Caco-2 (cell line): ENCODE measurements around the gene FPGS. TPM values are rescaled to one million over a fixed set of nuclear protein-coding genes. Genes with fewer than 3 reads are reported as not detected.

ENCODE experiments used
- BruUV-seq: library from RNA; stranded (reverse); fragments of 400-500 nt; replicated peaks from 2 replicates; lab custom pipeline; 2021; lab: Mats Ljungman, UMichigan
- CTCF ChIA-PET: fragments of 300-600 bp; sonication (Branson Sonifier 250); formaldehyde crosslinking; loops from one replicate; lab custom pipeline; 2022; ENCODE audit warnings: antibody characterized with exemption; lab: Charles Lee
- POLR2A ChIA-PET: fragments of 300-600 bp; sonication (Branson Sonifier 250); formaldehyde crosslinking; loops from one replicate; lab custom pipeline; 2022; ENCODE audit warnings: antibody characterized with exemption; lab: Charles Lee
- DNase-seq, 2 experiments: peaks; one replicate each; pipeline versions ENCODE4 v3.0.0 to v3.0.0-alpha.2; 2020 to 2022
- H3K27me3 ChIP-seq: replicated peaks from 2 replicates; pipeline ENCODE4 v1.6.0; 2011; ENCODE audit warnings: low read length; ENCODE audit not compliant: control insufficient read depth, insufficient read depth
- H3K36me3 ChIP-seq: 2 replicates; pipeline ENCODE4 v1.5.1; 2011; ENCODE audit warnings: low read length; ENCODE audit not compliant: control insufficient read depth, insufficient read depth
- H3K4me1 ChIP-seq: fragments of 250-450 bp; sonication (Bioruptor Pico); 2 replicates; pipeline ENCODE4 v1.5.1; 2020; ENCODE audit warnings: mild to moderate bottlenecking
- H3K4me3 ChIP-seq: 2 replicates; pipeline ENCODE4 v1.5.1; 2011; ENCODE audit warnings: low read depth, mild to moderate bottlenecking, control low read depth, low read length
- H3K9me3 ChIP-seq: fragments of 250-450 bp; sonication (Bioruptor Pico); 2 replicates; pipeline ENCODE4 v1.5.1; 2020; ENCODE audit warnings: mild to moderate bottlenecking, moderate library complexity
- H3K27ac Mint-ChIP-seq: one replicate; pipeline ENCODE4 v1.8.0; 2022; ENCODE audit warnings: mixed read lengths; ENCODE audit not compliant: unreplicated experiment
- H3K27me3 Mint-ChIP-seq: one replicate; pipeline ENCODE4 v1.8.0; 2022; ENCODE audit warnings: mixed read lengths; ENCODE audit not compliant: insufficient read depth, unreplicated experiment
- H3K36me3 Mint-ChIP-seq: one replicate; pipeline ENCODE4 v1.8.0; 2022; ENCODE audit warnings: mild to moderate bottlenecking, mixed read lengths; ENCODE audit not compliant: insufficient read depth, unreplicated experiment
- H3K4me1 Mint-ChIP-seq: one replicate; pipeline ENCODE4 v1.8.0; 2022; ENCODE audit warnings: low read depth, mixed read lengths; ENCODE audit not compliant: unreplicated experiment
- H3K4me3 Mint-ChIP-seq: one replicate; pipeline ENCODE4 v1.8.0; 2022; ENCODE audit warnings: mild to moderate bottlenecking, moderate library complexity, mixed read lengths; ENCODE audit not compliant: unreplicated experiment
- H3K9me3 Mint-ChIP-seq: one replicate; pipeline ENCODE4 v1.8.0; 2022; ENCODE audit warnings: mixed read lengths; ENCODE audit not compliant: unreplicated experiment
- intact Hi-C: fragments of 100-400 bp; cut with micrococcal nuclease; formaldehyde crosslinking; loops from one replicate; pipeline ENCODE4 v1.10.0; 2022; ENCODE audit not compliant: unreplicated experiment
- total RNA-seq: library from RNA; stranded (reverse); gene quantifications from 2 replicates; pipeline ENCODE4 v1.2.3, GENCODE V29; 2022
- TF ChIP-seq, protein P1 (sequence below), 2 experiments: fragments of 200-600 bp in 1 of 2; IDR thresholded peaks; 1 replicate in 1 of 2; 2 replicates in 1 of 2; pipeline versions ENCODE4 v1.5.1 to v1.8.0; 2011 to 2022; ENCODE audit warnings: antibody characterized with exemption in 1 of 2, control low read depth in 1 of 2, inconsistent platforms in 1 of 2, low read depth in 1 of 2, low read length in 1 of 2, mild to moderate bottlenecking in 1 of 2, moderate library complexity in 1 of 2; ENCODE audit not compliant: insufficient read depth in 1 of 2, severe bottlenecking in 1 of 2, unreplicated experiment in 1 of 2

The FPGS gene
- total RNA-seq, 1 experiment from 2014 or later = 54.4 TPM

DNA sequence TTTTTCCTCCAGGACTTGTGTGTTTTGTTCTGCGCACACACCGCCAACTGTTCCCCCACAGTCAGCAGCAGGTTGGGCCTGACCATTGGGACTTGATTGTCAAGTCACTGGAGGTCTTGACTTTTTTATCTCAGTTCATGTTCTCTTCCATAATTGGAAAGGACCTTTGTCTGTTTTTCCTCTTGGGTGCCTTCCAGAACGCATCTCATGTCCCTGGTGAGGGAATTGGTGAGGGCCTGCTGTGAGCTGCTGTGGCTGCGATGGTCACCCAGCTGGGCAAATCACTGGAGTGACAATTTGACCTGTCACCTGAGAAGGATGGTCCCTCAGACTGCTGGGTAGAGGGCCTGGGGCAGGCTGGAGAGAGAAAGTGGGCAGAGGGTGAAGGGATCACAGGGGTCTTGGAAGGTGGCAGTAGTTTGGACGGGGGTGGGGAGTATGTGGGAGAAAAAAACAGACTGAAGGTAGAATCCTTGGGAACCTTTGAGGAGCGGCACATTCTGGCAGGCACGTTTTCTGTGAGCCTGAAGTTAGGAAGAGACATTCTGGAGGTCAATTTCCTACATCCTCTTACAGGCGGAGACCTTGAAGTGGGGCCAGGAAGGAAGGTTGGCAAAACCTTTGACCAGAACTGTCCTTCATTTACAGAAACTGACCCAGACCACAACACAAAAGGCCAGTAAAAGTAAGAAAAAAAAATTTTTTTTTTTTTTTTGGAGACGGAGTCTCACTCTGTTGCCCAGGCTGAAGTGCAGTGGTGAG, 12.4 kb upstream of the FPGS start:
- Mint-ChIP-seq H3K27ac (no peak overlapping the region), H3K4me1 (no peaks in the 10 kb centered on the region), H3K4me3 (no peak overlapping the region), H3K36me3 (peaks cover 95% of the 10 kb centered on the region), H3K9me3 (no peaks in the 10 kb centered on the region), H3K27me3 (no peaks in the 10 kb centered on the region)
- Histone ChIP-seq H3K36me3 (peaks cover 9% of the 10 kb centered on the region), H3K4me3 (no peak overlapping the region), H3K4me1 (no peaks in the 10 kb centered on the region), H3K27me3 (no peaks in the 10 kb centered on the region), H3K9me3 (no peaks in the 10 kb centered on the region)
- BruUV-seq = no TSS peak
- DNase-seq = no peak
- intact Hi-C loops = no loop called here
- ChIA-PET CTCF (interaction anchor here (0.7 kb wide), 1 partner anchor 152 kb away, joined by 3 read pairs; no protein-coding TSS in a partner anchor), POLR2A (no interaction called here)
- TF ChIP-seq, protein P1, sequence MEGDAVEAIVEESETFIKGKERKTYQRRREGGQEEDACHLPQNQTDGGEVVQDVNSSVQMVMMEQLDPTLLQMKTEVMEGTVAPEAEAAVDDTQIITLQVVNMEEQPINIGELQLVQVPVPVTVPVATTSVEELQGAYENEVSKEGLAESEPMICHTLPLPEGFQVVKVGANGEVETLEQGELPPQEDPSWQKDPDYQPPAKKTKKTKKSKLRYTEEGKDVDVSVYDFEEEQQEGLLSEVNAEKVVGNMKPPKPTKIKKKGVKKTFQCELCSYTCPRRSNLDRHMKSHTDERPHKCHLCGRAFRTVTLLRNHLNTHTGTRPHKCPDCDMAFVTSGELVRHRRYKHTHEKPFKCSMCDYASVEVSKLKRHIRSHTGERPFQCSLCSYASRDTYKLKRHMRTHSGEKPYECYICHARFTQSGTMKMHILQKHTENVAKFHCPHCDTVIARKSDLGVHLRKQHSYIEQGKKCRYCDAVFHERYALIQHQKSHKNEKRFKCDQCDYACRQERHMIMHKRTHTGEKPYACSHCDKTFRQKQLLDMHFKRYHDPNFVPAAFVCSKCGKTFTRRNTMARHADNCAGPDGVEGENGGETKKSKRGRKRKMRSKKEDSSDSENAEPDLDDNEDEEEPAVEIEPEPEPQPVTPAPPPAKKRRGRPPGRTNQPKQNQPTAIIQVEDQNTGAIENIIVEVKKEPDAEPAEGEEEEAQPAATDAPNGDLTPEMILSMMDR (IDR thresholded peaks at IDR 0.05; ENCODE audit: insufficient read depth in 1 of 2, low read depth in 1 of 2, low read length in 1 of 2, severe bottlenecking in 1 of 2, unreplicated experiment in 1 of 2) = no peak

DNA sequence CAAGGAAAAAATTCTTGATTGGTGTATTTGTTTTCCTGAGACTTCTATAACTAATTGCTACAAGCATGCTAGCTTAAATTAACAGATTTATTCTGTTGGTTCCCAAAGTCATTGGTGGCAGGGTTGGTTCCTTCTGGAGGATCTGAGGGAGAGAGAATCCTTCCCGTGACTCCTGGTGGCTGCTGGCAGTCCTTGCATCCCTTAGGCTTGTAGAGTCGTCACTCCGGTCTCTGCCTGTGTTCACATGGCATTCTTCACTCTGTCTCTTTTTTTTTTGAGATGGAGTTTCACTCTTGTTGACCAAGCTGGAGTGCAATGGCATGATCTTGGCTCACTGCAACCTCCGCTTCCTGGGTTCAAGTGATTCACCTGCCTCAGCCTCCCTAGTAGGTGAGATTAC, 11.6 kb upstream of the FPGS start:
- no TSS peak for BruUV-seq
- intact Hi-C loops = no loop called here
- CTCF ChIA-PET = interaction anchor here (0.7 kb wide), 1 partner anchor 151 kb away, joined by 3 read pairs; no protein-coding TSS in a partner anchor
- Mint-ChIP-seq H3K36me3 (peaks cover 93% of the 10 kb centered on the region), H3K4me1 (no peaks in the 10 kb centered on the region), H3K27ac (no peak overlapping the region), H3K9me3 (no peaks in the 10 kb centered on the region), H3K4me3 (no peak overlapping the region), H3K27me3 (no peaks in the 10 kb centered on the region)
- Histone ChIP-seq H3K27me3 (no peaks in the 10 kb centered on the region), H3K4me3 (no peak overlapping the region), H3K36me3 (peaks cover 9% of the 10 kb centered on the region), H3K9me3 (no peaks in the 10 kb centered on the region), H3K4me1 (no peaks in the 10 kb centered on the region)
- TF ChIP-seq, protein P1 (IDR thresholded peaks at IDR 0.05; ENCODE audit: insufficient read depth in 1 of 2, low read depth in 1 of 2, low read length in 1 of 2, severe bottlenecking in 1 of 2, unreplicated experiment in 1 of 2) = no peak
- DNase-seq = no peak
- POLR2A ChIA-PET = no interaction called here

- intact Hi-C loops = no loop called here
- BruUV-seq = no TSS peak
- no peaks in the 10 kb centered on the region for H3K27me3 ChIP-seq
- no peaks in the 10 kb centered on the region for H3K4me1 ChIP-seq
- Mint-ChIP-seq H3K27ac (no peak overlapping the region), H3K9me3 (no peaks in the 10 kb centered on the region), H3K4me3 (no peak overlapping the region), H3K27me3 (no peaks in the 10 kb centered on the region), H3K4me1 (no peaks in the 10 kb centered on the region), H3K36me3 (peaks cover 90% of the 10 kb centered on the region)
- ChIA-PET POLR2A (interaction anchor here (0.5 to 1.4 kb wide), 7 partner anchors 9 to 713 kb away, joined by 3 to 11 read pairs (median 6); no protein-coding TSS in a partner anchor), CTCF (interaction anchor here (0.6 to 1.0 kb wide), 4 partner anchors 9 to 77 kb away, joined by 3 to 5 read pairs (median 4); partner anchors contain the start of gene TOR2A)
- H3K36me3 ChIP-seq = peaks cover 9% of the 10 kb centered on the region
- H3K9me3 ChIP-seq = no peaks in the 10 kb centered on the region
- TF ChIP-seq, protein P1 (IDR thresholded peaks at IDR 0.05; ENCODE audit: insufficient read depth in 1 of 2, low read depth in 1 of 2, low read length in 1 of 2, severe bottlenecking in 1 of 2, unreplicated experiment in 1 of 2) = no peak
- no peak overlapping the region for H3K4me3 ChIP-seq
- no peak for DNase-seq
These were observed 10.2 kb upstream of the FPGS start for GRCh38 chr9:127792417-127793031.
